CD14-positive monocyte (primary cell): ENCODE results near the gene KIAA0753. TPM values are rescaled to one million over a fixed set of nuclear protein-coding genes. Genes with fewer than 3 reads are reported as not detected.

Experiments
- DNase-seq, 3 donors: peaks; one replicate each; pipeline ENCODE4 v3.0.0-alpha.2; 2011 to 2022
- H2AFZ ChIP-seq: 2 replicates; pipeline ENCODE4 v1.6.0; 2012; ENCODE audit warnings: mild to moderate bottlenecking, low read depth, low read length, inconsistent platforms; ENCODE audit not compliant: insufficient read depth, poor library complexity, severe bottlenecking
- H3K27ac ChIP-seq, 2 donors: 1 replicate in 1 of 2; 2 replicates in 1 of 2; pipeline ENCODE4 v1.5.1; 2012 to 2013; ENCODE audit warnings: low read length in 2 of 2, control low read depth in 1 of 2, inconsistent platforms in 1 of 2, low read depth in 1 of 2, mild to moderate bottlenecking in 1 of 2
- H3K27me3 ChIP-seq, 2 donors: one replicate each; pipeline versions ENCODE4 v1.6.0 to v1.6.1; 2011 to 2013; ENCODE audit warnings: low read length in 2 of 2; ENCODE audit not compliant: control insufficient read depth in 2 of 2, insufficient read depth in 2 of 2
- H3K36me3 ChIP-seq, 2 donors: replicated peaks in 1 of 2; 1 replicate in 1 of 2; 2 replicates in 1 of 2; pipeline versions ENCODE4 v1.5.1 to v1.6.1; 2012 to 2013; ENCODE audit warnings: low read length in 2 of 2, control low read depth in 1 of 2, inconsistent platforms in 1 of 2, mild to moderate bottlenecking in 1 of 2; ENCODE audit not compliant: insufficient read depth in 2 of 2, control insufficient read depth in 1 of 2
- H3K4me1 ChIP-seq, 2 donors: 1 replicate in 1 of 2; 2 replicates in 1 of 2; pipeline versions ENCODE4 v1.5.1 to v1.6.1; 2012 to 2013; ENCODE audit warnings: low read length in 2 of 2, control low read depth in 1 of 2, inconsistent platforms in 1 of 2, mild to moderate bottlenecking in 1 of 2, moderate library complexity in 1 of 2; ENCODE audit not compliant: insufficient read depth in 2 of 2, control insufficient read depth in 1 of 2
- H3K4me2 ChIP-seq: replicated peaks from 2 replicates; pipeline ENCODE3; 2012; ENCODE audit warnings: low read length, moderate library complexity, mild to moderate bottlenecking; ENCODE audit not compliant: poor library complexity, severe bottlenecking; ENCODE audit errors: extremely low read depth
- H3K4me3 ChIP-seq, 3 experiments: fragments of 200-600 bp in 1 of 3; sonication (generic) in 1 of 3; replicated peaks in 1 of 3; 1 replicate in 2 of 3; 2 replicates in 1 of 3; pipeline ENCODE4 v1.5.1; 2011 to 2013; ENCODE audit warnings: low read length in 3 of 3, mild to moderate bottlenecking in 3 of 3, control low read depth in 2 of 3, low read depth in 2 of 3, inconsistent platforms in 1 of 3, moderate library complexity in 1 of 3
- H3K79me2 ChIP-seq: 2 replicates; pipeline ENCODE4 v1.6.0; 2012; ENCODE audit warnings: mild to moderate bottlenecking, control low read depth, inconsistent platforms, low read length, moderate library complexity; ENCODE audit not compliant: insufficient read depth
- H3K9ac ChIP-seq: 2 replicates; pipeline ENCODE4 v1.6.0; 2017; ENCODE audit warnings: low read length, mild to moderate bottlenecking; ENCODE audit not compliant: insufficient read depth, poor library complexity, severe bottlenecking
- H3K9me3 ChIP-seq, 2 donors: replicated peaks in 1 of 2; 1 replicate in 1 of 2; 2 replicates in 1 of 2; pipeline versions ENCODE4 v1.5.1 to v1.6.1; 2012 to 2013; ENCODE audit warnings: low read length in 2 of 2, control low read depth in 1 of 2; ENCODE audit not compliant: control insufficient read depth in 1 of 2, insufficient read depth in 1 of 2
- H4K20me1 ChIP-seq: 2 replicates; pipeline ENCODE4 v1.6.0; 2012; ENCODE audit warnings: mild to moderate bottlenecking, low read length, control low read depth, moderate library complexity; ENCODE audit not compliant: insufficient read depth
- H3K27ac Mint-ChIP-seq, 7 donors: one replicate each; pipeline ENCODE4 v1.8.0; 2020; ENCODE audit warnings: mild to moderate bottlenecking in 7 of 7, mixed read lengths in 7 of 7, moderate library complexity in 6 of 7, inconsistent platforms in 2 of 7
- H3K27me3 Mint-ChIP-seq, 3 donors: one replicate each; pipeline ENCODE4 v1.8.0; 2021 to 2022; ENCODE audit warnings: low read depth in 3 of 3, mild to moderate bottlenecking in 3 of 3, mixed read lengths in 3 of 3, moderate library complexity in 3 of 3, inconsistent platforms in 1 of 3
- H3K36me3 Mint-ChIP-seq, 2 donors: one replicate each; pipeline ENCODE4 v1.8.0; 2020; ENCODE audit warnings: mixed read lengths in 2 of 2, inconsistent platforms in 1 of 2, mild to moderate bottlenecking in 1 of 2
- H3K4me1 Mint-ChIP-seq: one replicate; pipeline ENCODE4 v1.8.0; 2020; ENCODE audit warnings: mild to moderate bottlenecking, mixed read lengths
- H3K4me3 Mint-ChIP-seq, 2 donors: one replicate each; pipeline ENCODE4 v1.8.0; 2020; ENCODE audit warnings: mild to moderate bottlenecking in 2 of 2, mixed read lengths in 2 of 2, moderate library complexity in 1 of 2
- H3K9me3 Mint-ChIP-seq, 7 donors: one replicate each; pipeline ENCODE4 v1.8.0; 2020 to 2022; ENCODE audit warnings: mixed read lengths in 7 of 7, mild to moderate bottlenecking in 6 of 7, moderate library complexity in 6 of 7, inconsistent platforms in 2 of 7
- WGBS: methylation state at CpG from one replicate; pipeline ENCODE4 v1.1.5; 2013; ENCODE audit warnings: missing lambda C conversion rate; ENCODE audit not compliant: insufficient coverage; 5-methylcytosine and 5-hydroxymethylcytosine counted together
- intact Hi-C, 2 donors: fragments of 100-400 bp; cut with micrococcal nuclease; formaldehyde crosslinking; loops; one replicate each; pipeline versions ENCODE4 v1.15.0 to v1.15.1; 2023
- polyA plus RNA-seq, 3 donors: library from polyadenylated mRNA; depleted of rRNA in 1 of 3; unstranded in 2 of 3; stranded (reverse) in 1 of 3; fragments of 300-500 nt in 2 of 3; fragments of >200 nt in 1 of 3; fragmentation: Illumina TruSeq in 2 of 3; gene quantifications; 1 replicate in 2 of 3; 2 replicates in 1 of 3; pipeline ENCODE4 v1.2.3, GENCODE V29; 2012 to 2021
- TF ChIP-seq, protein P1 (sequence below): fragments of 200-600 bp; IDR thresholded peaks from one replicate; pipeline ENCODE4 v1.8.0; 2022; ENCODE audit warnings: antibody characterized with exemption, mild to moderate bottlenecking

Gene KIAA0753
- polyA plus RNA-seq, 3 donors = 1.7 to 6.6 (median 3.5) TPM

DNA sequence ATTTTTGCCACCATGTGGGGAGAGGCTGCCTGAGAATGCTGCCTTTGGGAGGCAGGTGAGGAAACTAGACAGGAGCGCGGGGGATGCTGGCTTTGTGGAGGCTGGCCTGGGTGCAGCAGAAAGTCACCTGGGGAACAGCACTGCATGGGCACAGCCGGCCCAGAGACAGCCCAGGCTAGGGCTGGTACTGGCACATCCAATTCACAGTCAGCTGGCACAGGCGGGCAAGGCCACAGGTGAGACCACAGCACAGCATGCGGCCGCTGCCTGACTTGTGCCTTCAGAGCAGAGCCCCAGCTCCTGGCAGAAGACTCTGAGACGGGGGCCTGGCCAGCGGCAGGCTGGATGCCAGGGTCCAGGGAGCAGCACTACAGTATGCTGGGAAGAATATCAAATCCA, 67.5 kb downstream of the KIAA0753 start:
- Histone ChIP-seq H3K4me2 (no peak overlapping the region), H3K4me3 (no peak overlapping the region), H3K36me3 (peaks cover 3 to 7% of the 10 kb centered on the region in 2 donors), H4K20me1 (no peaks in the 10 kb centered on the region), H3K79me2 (no peaks in the 10 kb centered on the region), H3K4me1 (peaks cover 25 to 29% of the 10 kb centered on the region in 2 donors), H3K27ac (no peak overlapping the region), H2AFZ (no peak overlapping the region), H3K9ac (no peak overlapping the region), H3K27me3 (no peaks in the 10 kb centered on the region), H3K9me3 (peaks cover 0 to 5% of the 10 kb centered on the region in 2 donors)
- H3K9me3 Mint-ChIP-seq = peaks cover 0 to 3% (median 0%) of the 10 kb centered on the region in 7 donors
- intact Hi-C loops = no loop called here
- peaks cover 26% of the 10 kb centered on the region for H3K4me1 Mint-ChIP-seq
- no peak overlapping the region for H3K27ac Mint-ChIP-seq
- DNase-seq = no peak
- peaks cover 18 to 23% of the 10 kb centered on the region in 2 donors for H3K36me3 Mint-ChIP-seq
- WGBS = 94% methylated on average over 7 of the region's 8 CpGs
- H3K27me3 Mint-ChIP-seq = peaks cover 0 to 13% (median 4%) of the 10 kb centered on the region in 3 donors
- H3K4me3 Mint-ChIP-seq = no peak overlapping the region
- TF ChIP-seq, protein P1, sequence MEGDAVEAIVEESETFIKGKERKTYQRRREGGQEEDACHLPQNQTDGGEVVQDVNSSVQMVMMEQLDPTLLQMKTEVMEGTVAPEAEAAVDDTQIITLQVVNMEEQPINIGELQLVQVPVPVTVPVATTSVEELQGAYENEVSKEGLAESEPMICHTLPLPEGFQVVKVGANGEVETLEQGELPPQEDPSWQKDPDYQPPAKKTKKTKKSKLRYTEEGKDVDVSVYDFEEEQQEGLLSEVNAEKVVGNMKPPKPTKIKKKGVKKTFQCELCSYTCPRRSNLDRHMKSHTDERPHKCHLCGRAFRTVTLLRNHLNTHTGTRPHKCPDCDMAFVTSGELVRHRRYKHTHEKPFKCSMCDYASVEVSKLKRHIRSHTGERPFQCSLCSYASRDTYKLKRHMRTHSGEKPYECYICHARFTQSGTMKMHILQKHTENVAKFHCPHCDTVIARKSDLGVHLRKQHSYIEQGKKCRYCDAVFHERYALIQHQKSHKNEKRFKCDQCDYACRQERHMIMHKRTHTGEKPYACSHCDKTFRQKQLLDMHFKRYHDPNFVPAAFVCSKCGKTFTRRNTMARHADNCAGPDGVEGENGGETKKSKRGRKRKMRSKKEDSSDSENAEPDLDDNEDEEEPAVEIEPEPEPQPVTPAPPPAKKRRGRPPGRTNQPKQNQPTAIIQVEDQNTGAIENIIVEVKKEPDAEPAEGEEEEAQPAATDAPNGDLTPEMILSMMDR = no peak

DNA sequence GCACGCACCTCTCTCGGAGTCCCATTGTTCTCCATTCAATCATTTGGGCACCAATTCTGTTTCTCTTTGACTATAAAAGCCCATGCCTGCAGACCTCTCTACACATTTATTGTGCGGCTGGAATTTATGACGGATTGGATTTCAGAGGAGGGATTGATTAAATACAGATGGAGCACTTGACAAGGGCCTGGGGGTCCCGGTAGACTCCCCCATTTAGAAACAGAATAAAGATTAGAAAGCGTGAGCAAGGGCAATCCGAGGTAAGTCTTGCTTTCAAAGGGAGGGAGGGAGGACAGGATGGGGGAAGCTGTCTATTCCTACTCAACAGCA, 69.1 kb downstream of the KIAA0753 start:
- Histone ChIP-seq H3K4me3 (no peak overlapping the region), H3K9me3 (no peaks in the 10 kb centered on the region), H4K20me1 (no peaks in the 10 kb centered on the region), H3K4me1 (peaks cover 19 to 21% of the 10 kb centered on the region in 2 donors), H3K36me3 (no peaks in the 10 kb centered on the region), H3K27ac (no peak overlapping the region), H3K79me2 (no peaks in the 10 kb centered on the region), H3K9ac (no peak overlapping the region), H2AFZ (no peak overlapping the region), H3K4me2 (no peak overlapping the region), H3K27me3 (no peaks in the 10 kb centered on the region)
- Mint-ChIP-seq H3K4me3 (no peak overlapping the region), H3K36me3 (peaks cover 8 to 10% of the 10 kb centered on the region in 2 donors), H3K4me1 (peaks cover 18% of the 10 kb centered on the region), H3K27me3 (peaks cover 0 to 12% (median 3%) of the 10 kb centered on the region in 3 donors), H3K9me3 (no peaks in the 10 kb centered on the region), H3K27ac (no peak overlapping the region)
- DNase-seq = no peak
- no CpG with 5 or more reads among the region's 7 CpGs for WGBS
- intact Hi-C loops = no loop called here
- TF ChIP-seq, protein P1 = no peak
